Measurements from ENCODE around the gene SCGB3A1. TPM values are rescaled to one million over a fixed set of nuclear protein-coding genes. Genes with fewer than 3 reads are reported as not detected.

The SCGB3A1 gene
- total and polyA plus RNA-seq, 9 donors = 0.56 to 1.8 (median 1.1) TPM

DNA sequence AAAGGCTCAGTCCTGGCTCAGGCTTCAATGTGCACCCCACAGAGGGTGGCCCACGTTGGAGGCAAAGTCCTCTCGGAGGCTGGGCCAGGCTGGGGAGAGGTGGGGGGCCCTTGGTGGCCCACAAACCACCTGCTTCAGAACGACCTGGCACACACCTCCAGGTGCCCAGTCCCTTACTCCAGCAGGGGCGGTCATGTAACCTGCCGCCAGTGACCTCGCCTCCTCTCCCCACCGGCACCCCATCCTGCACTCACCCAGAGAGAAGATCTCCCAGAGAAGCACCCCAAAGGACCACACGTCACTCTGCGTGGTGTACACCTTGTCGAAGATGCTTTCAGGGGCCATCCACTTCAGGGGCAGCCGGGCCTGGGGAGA, 22.5 kb upstream of the SCGB3A1 start:
- Histone ChIP-seq H3K9me3 (replicated peaks; ENCODE audit: control insufficient read depth, low read depth, low read length) (no peaks in the 10 kb centered on the region), H3K27ac (ENCODE audit: low read length) (no peak overlapping the region), H3K27me3 (ENCODE audit: control insufficient read depth, insufficient read depth, low read length) (peaks cover 10% of the 10 kb centered on the region), H3K36me3 (ENCODE audit: control insufficient read depth, insufficient read depth, low read length) (no peaks in the 10 kb centered on the region), H3K4me1 (ENCODE audit: control insufficient read depth, insufficient read depth, low read length) (no peaks in the 10 kb centered on the region), H3K4me3 (ENCODE audit: low read length) (no peak overlapping the region)
- WGBS (ENCODE audit: insufficient coverage) = 91% methylated on average over 8 of the region's 11 CpGs
- no peak for DNase-seq

GRCh38 chr5:180613188-180613813, 22.0 kb upstream of the SCGB3A1 start:
- Histone ChIP-seq H3K27ac (ENCODE audit: low read length) (no peak overlapping the region), H3K4me1 (ENCODE audit: control insufficient read depth, insufficient read depth, low read length) (no peaks in the 10 kb centered on the region)

DNA sequence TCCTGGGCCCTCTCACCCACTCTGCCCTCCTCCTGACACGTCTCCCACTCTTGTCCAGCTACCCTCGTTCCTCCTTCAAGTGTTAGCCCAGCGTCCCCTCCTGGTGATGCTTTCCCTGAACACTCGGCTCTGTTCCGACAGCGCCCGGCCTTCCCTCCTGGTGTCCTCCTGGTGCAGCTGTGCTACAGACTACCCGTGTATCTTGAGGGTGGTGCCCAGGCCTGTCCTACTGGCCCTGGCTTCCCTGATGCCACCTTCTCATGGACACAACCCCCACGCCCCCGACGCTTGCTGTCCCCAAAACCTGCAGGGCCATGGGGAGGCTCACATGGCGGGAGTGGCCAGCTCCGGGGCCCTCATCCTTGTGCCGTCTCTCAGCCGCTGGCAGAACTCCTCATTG, 21.4 kb upstream of the SCGB3A1 start:
- no peak for DNase-seq

More at GRCh38 chr5:180613188-180613813, 22.0 kb upstream of the SCGB3A1 start:
- WGBS (ENCODE audit: insufficient coverage) = 66% methylated on average over 19 of the region's 19 CpGs
- no peaks in the 10 kb centered on the region for H3K36me3 ChIP-seq (ENCODE audit: control insufficient read depth, insufficient read depth, low read length)
- no peak for DNase-seq
- H3K4me3 ChIP-seq (ENCODE audit: low read length) = no peak overlapping the region
- H3K27me3 ChIP-seq (ENCODE audit: control insufficient read depth, insufficient read depth, low read length) = peaks cover 5% of the 10 kb centered on the region
- H3K9me3 ChIP-seq (replicated peaks; ENCODE audit: control insufficient read depth, low read depth, low read length) = no peaks in the 10 kb centered on the region

GRCh38 chr5:180611140-180611850, 20.0 kb upstream of the SCGB3A1 start:
- Histone ChIP-seq H3K36me3 (ENCODE audit: control insufficient read depth, insufficient read depth, low read length) (no peaks in the 10 kb centered on the region), H3K27ac (ENCODE audit: low read length) (no peak overlapping the region), H3K9me3 (replicated peaks; ENCODE audit: control insufficient read depth, low read depth, low read length) (no peaks in the 10 kb centered on the region), H3K27me3 (ENCODE audit: control insufficient read depth, insufficient read depth, low read length) (no peaks in the 10 kb centered on the region), H3K4me1 (ENCODE audit: control insufficient read depth, insufficient read depth, low read length) (no peaks in the 10 kb centered on the region), H3K4me3 (ENCODE audit: low read length) (no peak overlapping the region)
- DNase-seq = no peak
- WGBS (ENCODE audit: insufficient coverage) = 85% methylated on average over 23 of the region's 30 CpGs

More for the DNA sequence above, 21.4 kb upstream of the SCGB3A1 start:
- WGBS (ENCODE audit: insufficient coverage) = 75% methylated on average over 9 of the region's 15 CpGs
- no peak overlapping the region for H3K27ac ChIP-seq (ENCODE audit: low read length)
- H3K36me3 ChIP-seq (ENCODE audit: control insufficient read depth, insufficient read depth, low read length) = no peaks in the 10 kb centered on the region
- H3K27me3 ChIP-seq (ENCODE audit: control insufficient read depth, insufficient read depth, low read length) = peaks cover 4% of the 10 kb centered on the region
- no peaks in the 10 kb centered on the region for H3K4me1 ChIP-seq (ENCODE audit: control insufficient read depth, insufficient read depth, low read length)
- no peak overlapping the region for H3K4me3 ChIP-seq (ENCODE audit: low read length)
- H3K9me3 ChIP-seq (replicated peaks; ENCODE audit: control insufficient read depth, low read depth, low read length) = no peaks in the 10 kb centered on the region

DNA sequence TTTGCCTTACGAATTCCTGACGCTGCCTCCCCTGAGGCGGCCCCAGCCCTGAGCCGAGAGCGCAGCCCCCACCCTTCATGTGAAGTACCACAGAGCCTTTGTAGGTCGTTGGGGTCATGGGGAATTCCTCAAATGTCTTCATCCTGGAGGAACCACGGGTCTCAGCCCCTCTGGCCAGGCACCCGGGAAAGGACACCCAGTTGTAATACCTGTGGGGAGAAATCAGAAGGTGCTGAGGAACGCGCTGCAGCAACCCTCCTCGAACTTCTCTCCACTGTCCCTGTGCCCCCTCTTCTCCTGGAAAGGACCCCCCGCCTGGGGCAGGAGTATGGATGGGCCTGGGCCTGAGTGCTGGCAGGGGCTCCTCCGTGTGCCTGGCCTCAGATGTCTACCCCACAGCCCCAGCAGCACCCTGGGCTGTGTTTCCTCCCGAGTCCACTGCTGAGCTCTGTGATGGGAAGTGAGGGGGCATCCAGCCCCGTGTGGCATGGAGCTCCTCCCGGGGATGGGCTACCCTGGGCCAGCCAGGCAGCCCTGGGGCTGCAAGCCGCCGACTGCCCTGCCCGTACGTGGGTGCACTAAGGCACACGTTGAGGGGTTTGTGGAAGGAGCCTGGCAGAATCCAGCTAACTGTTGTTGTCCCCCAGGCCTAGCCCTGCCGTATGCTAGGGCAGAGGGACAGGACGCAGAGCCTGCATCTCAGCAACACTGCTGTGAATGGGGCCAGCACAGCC, 18.7 kb upstream of the SCGB3A1 start:
- Histone ChIP-seq H3K9me3 (replicated peaks; ENCODE audit: control insufficient read depth, low read depth, low read length) (no peaks in the 10 kb centered on the region), H3K27ac (ENCODE audit: low read length) (no peak overlapping the region), H3K27me3 (ENCODE audit: control insufficient read depth, insufficient read depth, low read length) (no peaks in the 10 kb centered on the region), H3K36me3 (ENCODE audit: control insufficient read depth, insufficient read depth, low read length) (no peaks in the 10 kb centered on the region), H3K4me3 (ENCODE audit: low read length) (no peak overlapping the region), H3K4me1 (ENCODE audit: control insufficient read depth, insufficient read depth, low read length) (no peaks in the 10 kb centered on the region)
- DNase-seq = no peak
- WGBS (ENCODE audit: insufficient coverage) = 70% methylated on average over 13 of the region's 23 CpGs

GRCh38 chr5:180609386-180609785, 18.1 kb upstream of the SCGB3A1 start:
- no peaks in the 10 kb centered on the region for H3K27me3 ChIP-seq (ENCODE audit: control insufficient read depth, insufficient read depth, low read length)
- H3K9me3 ChIP-seq (replicated peaks; ENCODE audit: control insufficient read depth, low read depth, low read length) = no peaks in the 10 kb centered on the region
- no peak overlapping the region for H3K27ac ChIP-seq (ENCODE audit: low read length)
- DNase-seq = no peak
- H3K4me1 ChIP-seq (ENCODE audit: control insufficient read depth, insufficient read depth, low read length) = no peaks in the 10 kb centered on the region
- no peak overlapping the region for H3K4me3 ChIP-seq (ENCODE audit: low read length)
- 83% methylated on average over 12 of the region's 15 CpGs for WGBS (ENCODE audit: insufficient coverage)
- H3K36me3 ChIP-seq (ENCODE audit: control insufficient read depth, insufficient read depth, low read length) = no peaks in the 10 kb centered on the region

DNA sequence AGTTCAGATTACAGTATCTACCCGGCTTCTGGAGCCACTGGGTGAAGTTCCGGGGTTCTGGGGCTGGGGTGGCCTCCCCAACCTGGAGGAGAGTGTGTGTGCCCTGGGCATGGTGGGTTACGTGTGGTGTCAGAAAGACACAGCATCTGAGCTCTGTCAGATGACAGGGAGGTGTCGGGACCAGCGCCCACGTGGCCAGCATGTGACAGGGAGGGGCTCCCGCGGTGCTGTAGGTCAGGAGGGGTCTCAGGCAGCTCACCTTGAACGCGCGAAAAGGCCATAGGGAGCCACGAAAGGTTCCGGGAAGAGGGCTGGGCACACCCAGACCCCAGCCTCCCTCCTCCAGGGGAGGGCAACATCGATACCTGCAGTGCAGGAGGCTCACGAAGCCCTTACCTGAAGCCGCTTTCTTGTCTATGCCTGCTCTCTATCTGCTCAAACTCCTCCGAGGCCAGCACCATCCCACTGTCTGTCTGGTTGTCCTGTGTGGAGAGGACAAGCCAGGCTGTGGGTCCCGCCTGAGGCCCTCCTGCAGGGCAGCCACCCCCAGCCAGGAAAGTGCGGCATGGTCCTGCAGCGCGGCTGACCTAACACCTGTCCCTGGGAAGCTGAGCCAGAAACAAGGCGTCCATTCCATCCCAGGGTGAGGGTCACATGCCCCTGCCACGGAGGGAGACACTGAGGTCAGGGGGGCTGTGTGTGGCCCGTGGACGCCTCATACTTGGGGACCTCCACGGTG, 17.4 kb upstream of the SCGB3A1 start:
- H3K27me3 ChIP-seq (ENCODE audit: control insufficient read depth, insufficient read depth, low read length) = no peaks in the 10 kb centered on the region
- H3K4me3 ChIP-seq (ENCODE audit: low read length) = no peak overlapping the region
- no peaks in the 10 kb centered on the region for H3K4me1 ChIP-seq (ENCODE audit: control insufficient read depth, insufficient read depth, low read length)
- no peak for DNase-seq
- 80% methylated on average over 17 of the region's 26 CpGs for WGBS (ENCODE audit: insufficient coverage)
- H3K9me3 ChIP-seq (replicated peaks; ENCODE audit: control insufficient read depth, low read depth, low read length) = no peaks in the 10 kb centered on the region
- H3K27ac ChIP-seq (ENCODE audit: low read length) = no peak overlapping the region
- no peaks in the 10 kb centered on the region for H3K36me3 ChIP-seq (ENCODE audit: control insufficient read depth, insufficient read depth, low read length)

GRCh38 chr5:180607861-180608571, 16.7 kb upstream of the SCGB3A1 start:
- Histone ChIP-seq H3K4me1 (ENCODE audit: control insufficient read depth, insufficient read depth, low read length) (peaks cover 2% of the 10 kb centered on the region), H3K4me3 (ENCODE audit: low read length) (no peak overlapping the region), H3K9me3 (replicated peaks; ENCODE audit: control insufficient read depth, low read depth, low read length) (no peaks in the 10 kb centered on the region), H3K36me3 (ENCODE audit: control insufficient read depth, insufficient read depth, low read length) (no peaks in the 10 kb centered on the region), H3K27ac (ENCODE audit: low read length) (no peak overlapping the region), H3K27me3 (ENCODE audit: control insufficient read depth, insufficient read depth, low read length) (no peaks in the 10 kb centered on the region)
- WGBS (ENCODE audit: insufficient coverage) = 53% methylated on average over 6 of the region's 18 CpGs
- no peak for DNase-seq

- 85% methylated on average over 17 of the region's 21 CpGs for WGBS (ENCODE audit: insufficient coverage)
- no peaks in the 10 kb centered on the region for H3K36me3 ChIP-seq (ENCODE audit: control insufficient read depth, insufficient read depth, low read length)
- H3K27ac ChIP-seq (ENCODE audit: low read length) = no peak overlapping the region
- no peak for DNase-seq
- H3K27me3 ChIP-seq (ENCODE audit: control insufficient read depth, insufficient read depth, low read length) = no peaks in the 10 kb centered on the region
- H3K4me3 ChIP-seq (ENCODE audit: low read length) = no peak overlapping the region
- H3K4me1 ChIP-seq (ENCODE audit: control insufficient read depth, insufficient read depth, low read length) = peaks cover 5% of the 10 kb centered on the region
- H3K9me3 ChIP-seq (replicated peaks; ENCODE audit: control insufficient read depth, low read depth, low read length) = no peaks in the 10 kb centered on the region
These were observed 15.0 kb upstream of the SCGB3A1 start for GRCh38 chr5:180606215-180606785.
